ENCODE measurements around the gene MME. TPM values are rescaled to one million over a fixed set of nuclear protein-coding genes. Genes with fewer than 3 reads are reported as not detected.

The MME gene
- 0.41 TPM for polyA plus RNA-seq (2012; ENCODE audit: insufficient read length, low read depth)

- TF ChIP-seq SIN3A (IDR thresholded peaks at IDR 0.05; ENCODE audit: borderline replicate concordance, insufficient read depth, low read length) (no peak), TAF1 (IDR thresholded peaks at IDR 0.05; ENCODE audit: borderline replicate concordance, insufficient read depth, low read length) (no peak), FOXP2 (optimal IDR thresholded peaks at IDR 0.05; ENCODE audit: borderline replicate concordance, extremely low read depth, extremely low read length, insufficient read depth) (no peak), POLR2AphosphoS5 (IDR thresholded peaks at IDR 0.05; ENCODE audit: low read depth, low read length) (no peak), REST (IDR thresholded peaks at IDR 0.05; ENCODE audit: insufficient read depth in 1 of 2, low read depth in 2 of 2, low read length in 2 of 2) (no peak)
Observed at GRCh38 chr3:155079746-155080487, at the start of gene MME. TSS of gene MME (plus strand) at chr3:155080319. CDS start at chr3:155084168, 3,849 bp downstream.

- no peak for TF ChIP-seq SIN3A (IDR thresholded peaks at IDR 0.05; ENCODE audit: borderline replicate concordance, insufficient read depth, low read length)
- TF ChIP-seq POLR2AphosphoS5 (IDR thresholded peaks at IDR 0.05; ENCODE audit: low read depth, low read length), result no peak
- no peak for TF ChIP-seq REST (IDR thresholded peaks at IDR 0.05; ENCODE audit: insufficient read depth in 1 of 2, low read depth in 2 of 2, low read length in 2 of 2)
- TF ChIP-seq TAF1 (IDR thresholded peaks at IDR 0.05; ENCODE audit: borderline replicate concordance, insufficient read depth, low read length), result no peak
- no peak for TF ChIP-seq FOXP2 (optimal IDR thresholded peaks at IDR 0.05; ENCODE audit: borderline replicate concordance, extremely low read depth, extremely low read length, insufficient read depth)
Observed at GRCh38 chr3:155031186-155031585, 48.9 kb upstream of the MME start.

GRCh38 chr3:155032918-155033317 is 47.2 kb upstream of the MME start:
- no peak for TF ChIP-seq TAF1 (IDR thresholded peaks at IDR 0.05; ENCODE audit: borderline replicate concordance, insufficient read depth, low read length)
- no peak for TF ChIP-seq POLR2AphosphoS5 (IDR thresholded peaks at IDR 0.05; ENCODE audit: low read depth, low read length)

GRCh38 chr3:155034786-155035185 is 45.3 kb upstream of the MME start:
- TF ChIP-seq REST (IDR thresholded peaks at IDR 0.05; ENCODE audit: insufficient read depth in 1 of 2, low read depth in 2 of 2, low read length in 2 of 2), result no peak
- TF ChIP-seq POLR2AphosphoS5 (IDR thresholded peaks at IDR 0.05; ENCODE audit: low read depth, low read length), result no peak
- TF ChIP-seq TAF1 (IDR thresholded peaks at IDR 0.05; ENCODE audit: borderline replicate concordance, insufficient read depth, low read length), result no peak
- no peak for TF ChIP-seq SIN3A (IDR thresholded peaks at IDR 0.05; ENCODE audit: borderline replicate concordance, insufficient read depth, low read length)
- TF ChIP-seq FOXP2 (optimal IDR thresholded peaks at IDR 0.05; ENCODE audit: borderline replicate concordance, extremely low read depth, extremely low read length, insufficient read depth), result no peak

GRCh38 chr3:155035553-155035952 is 44.6 kb upstream of the MME start:
- TF ChIP-seq POLR2AphosphoS5 (IDR thresholded peaks at IDR 0.05; ENCODE audit: low read depth, low read length) (no peak), TAF1 (IDR thresholded peaks at IDR 0.05; ENCODE audit: borderline replicate concordance, insufficient read depth, low read length) (no peak), SIN3A (IDR thresholded peaks at IDR 0.05; ENCODE audit: borderline replicate concordance, insufficient read depth, low read length) (no peak), FOXP2 (optimal IDR thresholded peaks at IDR 0.05; ENCODE audit: borderline replicate concordance, extremely low read depth, extremely low read length, insufficient read depth) (no peak), REST (IDR thresholded peaks at IDR 0.05; ENCODE audit: insufficient read depth in 1 of 2, low read depth in 2 of 2, low read length in 2 of 2) (no peak)

Data from PFSK-1 (cell line).